Panc1 (cell line): Measurements from ENCODE around the gene PRSS33.

ENCODE experiments used
- POLR2AphosphoS5 ChIP-seq: IDR thresholded peaks from 2 replicates; pipeline ENCODE4 v1.6.1; 2012; ENCODE audit warnings: mild to moderate bottlenecking, low read depth, low read length, moderate library complexity
- SIN3A ChIP-seq: IDR thresholded peaks from 2 replicates; pipeline ENCODE4 v1.6.1; 2012; ENCODE audit warnings: low read depth, mild to moderate bottlenecking, low read length, moderate library complexity, borderline replicate concordance; ENCODE audit not compliant: insufficient read depth
- TCF7L2 ChIP-seq: IDR thresholded peaks from 2 replicates; pipeline ENCODE4 v1.6.1; 2011; ENCODE audit warnings: mild to moderate bottlenecking, low read depth, low read length, inconsistent platforms
- TF ChIP-seq, protein P1 (sequence below): fragments of 450-650 bp; IDR thresholded peaks from 2 replicates; pipeline ENCODE4 v1.5.1; 2017; ENCODE audit warnings: mild to moderate bottlenecking
- TF ChIP-seq, protein P2 (sequence below), 2 experiments: IDR thresholded peaks; 2 replicates each; pipeline ENCODE4 v1.6.1; 2011 to 2012; ENCODE audit warnings: low read depth in 2 of 2, control low read depth in 1 of 2, low read length in 1 of 2, mild to moderate bottlenecking in 1 of 2, moderate library complexity in 1 of 2; ENCODE audit not compliant: insufficient read depth in 1 of 2

DNA sequence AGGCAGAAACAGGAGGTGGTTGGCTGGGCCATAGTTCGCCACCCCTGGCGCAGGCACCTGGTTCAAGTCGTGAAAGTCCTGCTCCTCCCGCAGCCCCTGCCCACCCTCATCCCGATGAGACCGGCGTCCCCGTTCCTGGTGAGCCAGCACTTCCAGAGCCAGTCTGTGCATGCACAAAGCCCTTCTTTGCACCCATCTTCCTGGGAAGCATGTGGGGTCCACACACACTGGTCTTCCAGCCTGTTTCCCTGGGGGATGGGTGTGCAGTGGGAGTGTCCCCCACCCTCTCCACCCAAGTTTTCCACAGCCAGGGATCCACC lies 41.1 kb upstream of the PRSS33 start:
- TF ChIP-seq, protein P1, sequence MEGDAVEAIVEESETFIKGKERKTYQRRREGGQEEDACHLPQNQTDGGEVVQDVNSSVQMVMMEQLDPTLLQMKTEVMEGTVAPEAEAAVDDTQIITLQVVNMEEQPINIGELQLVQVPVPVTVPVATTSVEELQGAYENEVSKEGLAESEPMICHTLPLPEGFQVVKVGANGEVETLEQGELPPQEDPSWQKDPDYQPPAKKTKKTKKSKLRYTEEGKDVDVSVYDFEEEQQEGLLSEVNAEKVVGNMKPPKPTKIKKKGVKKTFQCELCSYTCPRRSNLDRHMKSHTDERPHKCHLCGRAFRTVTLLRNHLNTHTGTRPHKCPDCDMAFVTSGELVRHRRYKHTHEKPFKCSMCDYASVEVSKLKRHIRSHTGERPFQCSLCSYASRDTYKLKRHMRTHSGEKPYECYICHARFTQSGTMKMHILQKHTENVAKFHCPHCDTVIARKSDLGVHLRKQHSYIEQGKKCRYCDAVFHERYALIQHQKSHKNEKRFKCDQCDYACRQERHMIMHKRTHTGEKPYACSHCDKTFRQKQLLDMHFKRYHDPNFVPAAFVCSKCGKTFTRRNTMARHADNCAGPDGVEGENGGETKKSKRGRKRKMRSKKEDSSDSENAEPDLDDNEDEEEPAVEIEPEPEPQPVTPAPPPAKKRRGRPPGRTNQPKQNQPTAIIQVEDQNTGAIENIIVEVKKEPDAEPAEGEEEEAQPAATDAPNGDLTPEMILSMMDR = no peak
- TF ChIP-seq POLR2AphosphoS5 (no peak), TCF7L2 (no peak), SIN3A (no peak)
- TF ChIP-seq, protein P2, sequence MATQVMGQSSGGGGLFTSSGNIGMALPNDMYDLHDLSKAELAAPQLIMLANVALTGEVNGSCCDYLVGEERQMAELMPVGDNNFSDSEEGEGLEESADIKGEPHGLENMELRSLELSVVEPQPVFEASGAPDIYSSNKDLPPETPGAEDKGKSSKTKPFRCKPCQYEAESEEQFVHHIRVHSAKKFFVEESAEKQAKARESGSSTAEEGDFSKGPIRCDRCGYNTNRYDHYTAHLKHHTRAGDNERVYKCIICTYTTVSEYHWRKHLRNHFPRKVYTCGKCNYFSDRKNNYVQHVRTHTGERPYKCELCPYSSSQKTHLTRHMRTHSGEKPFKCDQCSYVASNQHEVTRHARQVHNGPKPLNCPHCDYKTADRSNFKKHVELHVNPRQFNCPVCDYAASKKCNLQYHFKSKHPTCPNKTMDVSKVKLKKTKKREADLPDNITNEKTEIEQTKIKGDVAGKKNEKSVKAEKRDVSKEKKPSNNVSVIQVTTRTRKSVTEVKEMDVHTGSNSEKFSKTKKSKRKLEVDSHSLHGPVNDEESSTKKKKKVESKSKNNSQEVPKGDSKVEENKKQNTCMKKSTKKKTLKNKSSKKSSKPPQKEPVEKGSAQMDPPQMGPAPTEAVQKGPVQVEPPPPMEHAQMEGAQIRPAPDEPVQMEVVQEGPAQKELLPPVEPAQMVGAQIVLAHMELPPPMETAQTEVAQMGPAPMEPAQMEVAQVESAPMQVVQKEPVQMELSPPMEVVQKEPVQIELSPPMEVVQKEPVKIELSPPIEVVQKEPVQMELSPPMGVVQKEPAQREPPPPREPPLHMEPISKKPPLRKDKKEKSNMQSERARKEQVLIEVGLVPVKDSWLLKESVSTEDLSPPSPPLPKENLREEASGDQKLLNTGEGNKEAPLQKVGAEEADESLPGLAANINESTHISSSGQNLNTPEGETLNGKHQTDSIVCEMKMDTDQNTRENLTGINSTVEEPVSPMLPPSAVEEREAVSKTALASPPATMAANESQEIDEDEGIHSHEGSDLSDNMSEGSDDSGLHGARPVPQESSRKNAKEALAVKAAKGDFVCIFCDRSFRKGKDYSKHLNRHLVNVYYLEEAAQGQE (IDR thresholded peaks at IDR 0.05; ENCODE audit: insufficient read depth in 1 of 2, low read depth in 2 of 2, low read length in 1 of 2) = no peak
